Activated B cell treated with CpG ODN at 0.5 μM for 24 hours (primary cell): ENCODE results near the gene ASTN2. TPM values are rescaled to one million over a fixed set of nuclear protein-coding genes. Genes with fewer than 3 reads are reported as not detected.

Experiments
- ATAC-seq: fragments of 200-7000 bp; cut with Tn5 transposase; one replicate; pipeline ENCODE4 v1.10.0; 2021; ENCODE audit warnings: low read depth, mild to moderate bottlenecking, moderate library complexity
- CTCF ChIA-PET: fragments of 350-600 bp; sonication (Branson Sonifier 250); formaldehyde crosslinking; loops from one replicate; lab custom pipeline; 2021; ENCODE audit warnings: antibody characterized with exemption; lab: Charles Lee
- POLR2A ChIA-PET: fragments of 350-600 bp; sonication (Branson Sonifier 250); formaldehyde crosslinking; loops from one replicate; lab custom pipeline; 2021; ENCODE audit warnings: antibody characterized with exemption; lab: Charles Lee
- DNase-seq: peaks from one replicate; pipeline ENCODE4 v3.0.0; 2022
- H3K27ac Mint-ChIP-seq: one replicate; pipeline ENCODE4 v1.8.0; 2020; ENCODE audit warnings: mixed read lengths
- H3K27me3 Mint-ChIP-seq: one replicate; pipeline ENCODE4 v1.8.0; 2021; ENCODE audit warnings: mixed read lengths
- H3K36me3 Mint-ChIP-seq: one replicate; pipeline ENCODE4 v1.8.0; 2021; ENCODE audit warnings: low read depth, mixed read lengths
- H3K4me1 Mint-ChIP-seq: one replicate; pipeline ENCODE4 v1.8.0; 2021; ENCODE audit warnings: mixed read lengths
- H3K4me3 Mint-ChIP-seq: one replicate; pipeline ENCODE4 v1.8.0; 2020; ENCODE audit warnings: mild to moderate bottlenecking, mixed read lengths
- H3K9me3 Mint-ChIP-seq: one replicate; pipeline ENCODE4 v1.8.0; 2020; ENCODE audit warnings: mixed read lengths
- intact Hi-C: fragments of 100-400 bp; cut with micrococcal nuclease; formaldehyde crosslinking; loops from one replicate; pipeline ENCODE4 v1.15.1; 2024
- total RNA-seq: library from RNA; stranded (reverse); gene quantifications from 2 replicates; pipeline ENCODE4 v1.2.3, GENCODE V29; 2022
- TF ChIP-seq, protein P1 (sequence below): fragments of 200-600 bp; IDR thresholded peaks from one replicate; pipeline ENCODE4 v1.8.0; 2022; ENCODE audit warnings: antibody characterized with exemption, mild to moderate bottlenecking

The ASTN2 gene
- total RNA-seq, 1 donor from 2014 or later: 2.3 TPM

DNA sequence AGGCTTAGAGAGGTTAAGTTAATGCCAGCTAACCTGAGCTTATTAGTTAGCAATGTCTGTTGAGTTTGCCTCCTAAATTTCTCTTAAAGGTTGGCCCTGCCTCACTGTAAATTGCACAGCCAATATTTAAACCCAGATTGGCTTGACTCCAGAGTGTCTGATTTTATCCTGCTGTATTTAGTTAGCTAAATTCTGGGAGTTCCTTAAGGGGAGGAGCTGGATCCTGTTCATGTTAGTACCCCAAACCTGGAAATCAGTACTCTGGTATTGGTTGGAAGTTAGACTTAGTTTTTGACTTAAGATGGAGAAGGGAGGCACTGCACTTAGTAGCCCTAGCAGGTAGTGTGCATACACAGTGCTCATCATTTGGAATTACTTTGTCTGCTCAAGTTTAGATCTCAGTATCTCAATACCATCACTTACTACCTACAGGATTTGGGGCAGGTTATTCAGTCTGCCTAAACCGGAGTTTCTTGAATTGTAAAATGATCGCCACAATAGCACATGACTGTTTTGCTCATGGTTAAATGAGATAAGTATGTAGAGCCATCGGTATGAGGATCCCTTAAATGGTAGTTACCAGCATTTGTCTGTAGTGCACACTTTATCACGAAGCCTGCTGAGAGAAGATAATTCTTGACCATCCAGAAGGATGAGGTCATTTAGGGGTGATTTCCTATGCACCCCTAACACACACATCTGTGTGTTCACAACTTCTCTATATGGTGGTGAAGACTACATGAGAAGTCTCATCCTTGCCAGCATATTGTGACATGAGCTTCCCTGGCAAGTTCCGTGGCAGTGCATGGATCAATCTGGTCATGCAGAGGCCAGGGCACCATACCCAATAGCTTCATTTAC is 992.5 kb downstream of the ASTN2 start:
- no peaks in the 10 kb centered on the region for H3K36me3 Mint-ChIP-seq
- no peak overlapping the region for H3K4me3 Mint-ChIP-seq
- no peaks in the 10 kb centered on the region for H3K27me3 Mint-ChIP-seq
- POLR2A ChIA-PET: no interaction called here
- TF ChIP-seq, protein P1, sequence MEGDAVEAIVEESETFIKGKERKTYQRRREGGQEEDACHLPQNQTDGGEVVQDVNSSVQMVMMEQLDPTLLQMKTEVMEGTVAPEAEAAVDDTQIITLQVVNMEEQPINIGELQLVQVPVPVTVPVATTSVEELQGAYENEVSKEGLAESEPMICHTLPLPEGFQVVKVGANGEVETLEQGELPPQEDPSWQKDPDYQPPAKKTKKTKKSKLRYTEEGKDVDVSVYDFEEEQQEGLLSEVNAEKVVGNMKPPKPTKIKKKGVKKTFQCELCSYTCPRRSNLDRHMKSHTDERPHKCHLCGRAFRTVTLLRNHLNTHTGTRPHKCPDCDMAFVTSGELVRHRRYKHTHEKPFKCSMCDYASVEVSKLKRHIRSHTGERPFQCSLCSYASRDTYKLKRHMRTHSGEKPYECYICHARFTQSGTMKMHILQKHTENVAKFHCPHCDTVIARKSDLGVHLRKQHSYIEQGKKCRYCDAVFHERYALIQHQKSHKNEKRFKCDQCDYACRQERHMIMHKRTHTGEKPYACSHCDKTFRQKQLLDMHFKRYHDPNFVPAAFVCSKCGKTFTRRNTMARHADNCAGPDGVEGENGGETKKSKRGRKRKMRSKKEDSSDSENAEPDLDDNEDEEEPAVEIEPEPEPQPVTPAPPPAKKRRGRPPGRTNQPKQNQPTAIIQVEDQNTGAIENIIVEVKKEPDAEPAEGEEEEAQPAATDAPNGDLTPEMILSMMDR: no peak
- CTCF ChIA-PET: no interaction called here
- ATAC-seq (no peak), DNase-seq (no peak)
- H3K4me1 Mint-ChIP-seq: no peaks in the 10 kb centered on the region
- H3K27ac Mint-ChIP-seq: no peak overlapping the region
- intact Hi-C loops: no loop called here
- H3K9me3 Mint-ChIP-seq: no peaks in the 10 kb centered on the region

DNA sequence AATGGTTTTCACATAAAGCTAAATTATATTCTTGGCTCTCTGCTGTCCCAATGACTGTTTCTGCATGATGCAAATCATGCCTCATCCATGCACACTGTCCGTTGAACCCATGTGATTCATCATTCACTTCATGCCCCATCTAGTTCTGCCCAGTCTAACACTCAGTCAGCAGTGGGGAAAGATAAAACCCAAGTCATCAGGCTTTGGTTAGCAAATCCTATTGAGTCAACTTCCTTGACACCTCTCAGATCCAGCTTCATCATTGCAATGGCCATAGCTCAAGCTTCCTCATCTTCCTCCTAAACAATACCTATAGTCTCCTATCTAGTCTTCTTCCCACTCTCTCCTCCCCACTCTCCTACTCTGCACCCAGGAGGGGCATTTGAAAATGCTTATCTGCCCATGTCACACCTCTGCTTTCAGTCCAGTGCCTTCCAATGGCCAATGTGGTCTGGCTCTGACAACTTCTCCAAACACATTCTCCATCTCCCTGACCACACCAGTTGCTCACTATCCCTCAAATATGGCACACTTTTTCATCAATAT is 993.8 kb downstream of the ASTN2 start:
- intact Hi-C loops: no loop called here
- Mint-ChIP-seq H3K27me3 (no peaks in the 10 kb centered on the region), H3K4me1 (no peaks in the 10 kb centered on the region), H3K36me3 (no peaks in the 10 kb centered on the region), H3K9me3 (no peaks in the 10 kb centered on the region), H3K4me3 (no peak overlapping the region), H3K27ac (no peak overlapping the region)
- CTCF ChIA-PET: no interaction called here
- TF ChIP-seq, protein P1: no peak
- POLR2A ChIA-PET: no interaction called here
- DNase-seq (no peak), ATAC-seq (no peak)

DNA sequence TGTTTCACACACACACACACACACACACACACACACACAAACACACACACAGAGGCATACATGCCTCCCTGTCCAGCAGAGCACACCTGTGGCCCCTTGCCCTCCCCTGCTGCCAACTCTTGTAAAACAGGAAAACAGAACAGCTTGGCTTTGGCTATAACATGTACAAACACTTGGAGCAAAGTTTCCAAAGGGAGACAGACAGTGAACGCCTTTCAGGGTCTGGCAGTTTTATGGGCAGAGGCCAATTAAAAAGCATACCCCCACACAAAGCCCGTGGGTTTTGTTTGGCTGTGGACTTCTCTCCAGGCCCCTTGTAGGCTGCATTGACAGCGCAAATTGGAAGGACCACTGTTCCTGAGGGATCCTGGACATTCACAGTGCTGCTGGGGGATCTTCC is 995.7 kb downstream of the ASTN2 start:
- no peaks in the 10 kb centered on the region for H3K9me3 Mint-ChIP-seq
- no peaks in the 10 kb centered on the region for H3K36me3 Mint-ChIP-seq
- H3K4me1 Mint-ChIP-seq: no peaks in the 10 kb centered on the region
- H3K27me3 Mint-ChIP-seq: no peaks in the 10 kb centered on the region
- POLR2A ChIA-PET: no interaction called here
- CTCF ChIA-PET: no interaction called here
- no peak overlapping the region for H3K4me3 Mint-ChIP-seq
- H3K27ac Mint-ChIP-seq: no peak overlapping the region
- intact Hi-C loops: no loop called here
- TF ChIP-seq, protein P1: no peak
- ATAC-seq (no peak), DNase-seq (no peak)

DNA sequence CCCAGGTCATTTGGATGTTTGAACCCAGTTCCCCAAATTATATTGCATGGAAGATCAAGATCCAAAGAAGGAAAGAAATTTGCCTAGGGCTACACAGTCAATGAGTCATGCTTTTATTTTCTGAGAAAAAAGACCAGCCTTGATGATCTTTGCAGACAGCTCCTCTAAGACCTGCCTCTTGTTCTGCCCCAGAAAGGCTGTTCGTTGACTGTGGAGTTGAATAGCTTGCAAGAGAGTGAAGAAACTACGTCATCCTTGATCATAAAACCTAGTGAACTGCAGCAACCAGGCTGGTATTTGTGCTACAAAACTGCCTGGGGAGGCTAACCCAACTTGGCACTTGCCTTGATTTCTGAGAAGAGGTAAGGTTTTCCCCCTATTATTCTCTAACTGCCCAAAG is 997.4 kb downstream of the ASTN2 start:
- Mint-ChIP-seq H3K4me1 (no peaks in the 10 kb centered on the region), H3K4me3 (no peak overlapping the region), H3K27me3 (no peaks in the 10 kb centered on the region), H3K27ac (no peak overlapping the region), H3K9me3 (no peaks in the 10 kb centered on the region), H3K36me3 (no peaks in the 10 kb centered on the region)
- ChIA-PET POLR2A (no interaction called here), CTCF (no interaction called here)
- TF ChIP-seq, protein P1: no peak
- intact Hi-C loops: no loop called here
- DNase-seq: no peak
- no peak for ATAC-seq

DNA sequence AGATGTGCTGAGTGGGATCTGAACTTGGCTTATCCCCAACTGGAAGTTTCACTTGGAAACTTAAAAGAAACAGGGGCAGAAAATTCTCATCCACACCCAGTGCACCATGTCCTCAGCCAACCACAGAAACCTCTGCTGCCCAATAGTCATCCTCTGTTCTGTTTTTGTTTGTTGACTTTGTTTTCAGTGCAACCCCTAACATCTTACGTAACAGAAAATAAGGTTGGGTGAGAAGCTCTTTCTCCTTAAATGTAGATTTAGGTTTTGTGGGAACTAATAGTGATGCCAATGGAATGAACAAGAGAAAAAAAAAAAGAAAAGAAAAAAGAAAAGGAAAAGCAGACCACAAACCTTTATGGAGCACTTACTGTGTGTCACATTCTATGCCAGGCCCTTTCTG is 998.4 kb downstream of the ASTN2 start:
- H3K4me1 Mint-ChIP-seq: no peaks in the 10 kb centered on the region
- no peak for ATAC-seq

More for the DNA sequence above, 998.4 kb downstream of the ASTN2 start:
- TF ChIP-seq, protein P1: no peak
- intact Hi-C loops: no loop called here
- ChIA-PET CTCF (no interaction called here), POLR2A (no interaction called here)
- H3K4me3 Mint-ChIP-seq: no peak overlapping the region
- H3K9me3 Mint-ChIP-seq: no peaks in the 10 kb centered on the region
- no peak for DNase-seq
- no peaks in the 10 kb centered on the region for H3K36me3 Mint-ChIP-seq
- no peaks in the 10 kb centered on the region for H3K27me3 Mint-ChIP-seq
- H3K27ac Mint-ChIP-seq: no peak overlapping the region
